Femur (tissue), 1 donor: ENCODE results near the gene EXTL1.
A peak's percentile ranks its signal among the peaks of the same experiment; 100 is the strongest.

Experiments used
- DNase-seq: peaks from one replicate; pipeline ENCODE4 v3.0.0-alpha.2; 2017

EXTL1 gene

DNA sequence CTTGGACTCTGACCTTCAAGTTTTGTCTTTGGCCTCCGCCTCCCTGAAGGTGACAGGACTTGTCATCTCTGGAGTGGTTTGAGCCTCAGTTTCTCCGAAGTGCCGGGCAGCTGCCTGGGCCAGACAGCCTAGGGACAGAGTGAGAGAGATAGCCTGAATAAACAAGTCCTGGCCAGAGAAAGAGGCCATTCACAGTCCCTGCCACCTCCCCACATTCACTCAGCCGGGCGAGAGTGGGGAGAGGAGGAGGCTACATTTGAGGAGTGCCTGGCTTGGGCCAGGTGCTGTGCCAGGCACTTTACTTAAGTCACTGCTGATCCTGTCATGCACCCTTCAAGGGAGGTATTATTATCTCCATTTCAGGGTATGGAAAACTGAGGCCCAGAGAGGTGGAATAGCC lies 3.5 kb downstream of the EXTL1 start:
- DNase-seq = no peak

DNA sequence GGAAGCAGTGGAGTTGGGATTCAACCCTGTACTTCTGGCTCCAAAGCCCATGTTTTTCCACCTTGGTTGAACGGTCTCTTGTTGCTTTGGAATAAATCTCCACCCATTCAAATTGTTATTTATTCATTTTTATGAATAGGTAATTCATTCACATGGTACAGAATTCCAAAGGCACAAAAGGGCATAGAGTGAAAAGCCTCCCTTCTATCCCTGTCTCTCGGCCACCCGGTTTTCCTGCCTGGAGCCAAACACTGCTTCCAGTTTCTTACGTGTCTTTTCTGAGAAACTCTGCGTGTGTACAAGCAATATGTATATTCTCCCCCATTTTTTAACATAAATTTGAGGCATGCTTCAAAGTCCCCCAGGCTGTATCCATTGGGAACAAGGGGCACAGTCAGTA lies 3.9 kb downstream of the EXTL1 start:
- no peak for DNase-seq

DNA sequence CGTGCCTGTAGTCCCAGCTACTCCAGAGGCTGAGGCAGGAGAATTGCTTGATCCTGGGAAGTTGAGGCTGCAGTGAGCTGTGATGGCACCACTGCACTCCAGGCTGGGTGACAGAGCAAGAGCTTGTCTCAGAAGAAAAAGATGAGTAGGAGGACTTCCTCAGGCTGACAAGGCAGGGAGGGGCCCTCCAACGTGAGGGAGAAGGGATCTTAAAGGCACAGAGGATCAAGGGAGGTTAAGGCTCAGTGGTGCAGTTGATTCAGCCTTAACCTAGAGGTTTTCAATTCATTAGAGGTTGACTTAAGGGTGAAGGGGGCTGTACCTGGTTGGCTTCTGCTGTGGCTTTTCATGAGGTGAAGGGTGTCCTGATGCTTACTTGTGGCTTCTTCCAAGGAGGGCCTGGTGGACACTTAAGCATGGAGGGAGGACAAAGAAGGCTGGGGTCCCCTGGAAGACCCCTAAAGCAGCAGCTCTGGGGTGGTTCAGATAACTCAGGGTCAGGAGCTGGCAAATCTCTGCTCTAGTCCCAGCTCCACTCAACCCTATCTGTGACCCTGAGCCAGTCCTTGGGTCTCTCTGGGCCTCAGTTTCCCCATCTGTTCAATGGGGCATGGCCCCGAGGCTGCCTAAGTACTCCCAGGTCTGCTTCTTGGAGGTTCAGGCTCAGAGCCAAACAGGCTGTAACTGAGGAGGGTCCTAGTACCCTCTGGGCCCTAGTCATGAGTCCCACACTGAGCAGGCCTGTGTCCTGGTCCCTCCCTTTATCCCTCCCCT lies 6.3 kb downstream of the EXTL1 start:
- DNase-seq = no peak

DNA sequence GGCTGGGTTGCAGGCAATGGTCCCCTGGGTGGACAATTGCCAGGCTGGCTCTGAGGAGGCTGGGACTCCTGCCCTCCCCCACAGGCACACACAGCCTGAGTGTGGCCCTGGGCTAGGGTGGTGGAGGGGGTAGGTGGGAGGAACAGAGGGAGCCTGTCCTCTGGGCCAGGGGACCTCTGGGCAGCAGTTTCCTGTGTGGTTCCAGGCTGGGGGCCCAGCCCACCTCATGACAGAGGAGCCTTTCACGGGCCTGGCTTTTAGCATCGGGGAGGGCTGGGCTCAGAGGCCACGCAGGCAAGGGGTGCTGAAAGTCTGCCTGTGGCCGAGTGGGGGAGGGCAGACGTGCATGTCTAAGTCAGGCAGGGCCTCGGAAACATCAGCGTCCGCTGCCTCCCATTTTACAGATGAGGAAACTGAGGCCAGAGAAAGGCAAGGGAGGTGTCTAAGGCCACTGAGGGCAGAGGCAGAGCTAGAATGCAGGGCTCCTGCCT lies 7.0 kb downstream of the EXTL1 start:
- DNase-seq = peak; percentile 68

DNA sequence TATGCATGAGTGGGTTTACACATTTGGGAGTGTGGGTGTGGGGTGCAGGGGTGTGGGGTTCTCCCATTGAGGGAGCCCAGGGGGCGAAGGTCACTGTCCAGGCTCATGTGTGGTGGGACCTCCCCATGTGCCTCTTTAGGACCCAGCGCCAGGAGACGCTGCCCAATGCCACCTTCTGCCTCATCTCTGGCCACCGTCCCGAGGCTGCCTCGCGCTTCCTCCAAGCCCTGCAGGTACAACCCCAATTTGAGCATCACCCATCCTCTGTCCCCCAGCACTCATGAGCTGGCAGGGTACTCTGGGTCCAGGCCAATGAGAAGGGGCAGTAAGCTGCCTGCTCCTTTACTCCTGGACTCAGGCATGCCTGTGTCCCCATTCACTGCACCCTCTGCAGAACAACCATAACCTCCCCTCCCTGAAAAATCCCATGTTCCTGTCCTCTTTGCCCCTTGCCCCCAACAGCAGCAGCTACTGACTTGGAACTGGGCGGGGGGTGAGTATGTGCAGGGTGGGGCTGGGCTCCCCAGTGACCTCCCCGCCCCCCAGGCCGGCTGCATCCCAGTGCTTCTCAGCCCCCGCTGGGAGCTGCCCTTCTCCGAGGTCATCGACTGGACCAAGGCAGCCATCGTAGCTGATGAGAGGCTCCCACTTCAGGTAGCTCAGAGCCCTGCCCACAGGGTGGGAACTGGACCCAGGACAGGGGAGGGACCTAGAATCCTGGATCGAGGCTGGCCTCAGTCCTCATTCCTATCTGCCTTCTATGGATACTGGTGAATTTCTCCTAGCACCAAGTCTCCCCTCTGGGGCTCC lies 7.7 kb downstream of the EXTL1 start:
- no peak for DNase-seq

DNA sequence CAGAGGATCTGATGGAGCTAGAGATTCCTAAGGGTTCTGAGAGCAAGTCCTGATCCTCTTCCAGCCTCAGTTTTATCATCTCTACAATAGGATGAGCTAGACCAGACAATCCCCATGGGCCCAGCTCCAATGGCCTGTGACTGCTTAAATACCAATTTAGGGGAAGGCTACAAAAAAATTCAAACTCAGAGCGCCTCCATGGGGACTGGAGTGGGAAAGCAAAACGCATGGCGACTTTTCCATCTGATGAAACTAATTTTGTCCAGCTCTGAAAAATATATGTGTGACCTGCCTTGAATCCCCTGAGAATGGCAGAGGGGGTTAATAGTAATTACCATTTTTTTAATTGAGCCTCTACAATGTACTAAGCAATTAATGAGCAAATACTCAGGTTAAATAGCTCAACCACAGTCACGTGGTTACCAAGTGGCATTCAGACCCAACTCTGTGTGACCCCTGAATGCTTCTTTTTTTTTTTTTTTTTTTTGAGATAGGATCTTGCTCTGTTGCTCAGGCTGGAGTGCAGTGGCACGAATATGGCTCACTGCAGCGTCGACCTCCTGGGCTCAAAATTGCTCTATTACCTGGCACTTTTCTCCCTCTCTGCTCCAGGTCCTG lies 8.4 kb downstream of the EXTL1 start:
- DNase-seq = no peak

DNA sequence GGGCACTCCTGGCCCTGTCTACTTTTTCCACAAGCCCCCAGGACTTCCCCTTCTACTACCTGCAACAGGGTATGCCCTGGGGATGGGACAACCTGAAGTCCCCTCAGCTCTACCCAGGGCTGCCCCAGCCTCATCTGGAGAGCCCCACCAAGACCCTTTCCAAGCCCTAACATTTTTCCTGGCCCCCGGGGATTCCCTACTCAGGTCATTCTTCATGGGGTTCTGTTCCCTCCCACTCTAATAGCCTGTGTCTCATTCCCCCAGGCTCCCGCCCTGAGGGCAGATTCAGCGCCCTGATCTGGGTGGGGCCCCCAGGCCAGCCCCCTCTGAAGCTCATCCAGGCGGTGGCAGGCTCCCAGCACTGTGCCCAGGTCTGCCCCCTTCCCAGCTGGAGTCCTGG lies 9.6 kb downstream of the EXTL1 start:
- no peak for DNase-seq

DNA sequence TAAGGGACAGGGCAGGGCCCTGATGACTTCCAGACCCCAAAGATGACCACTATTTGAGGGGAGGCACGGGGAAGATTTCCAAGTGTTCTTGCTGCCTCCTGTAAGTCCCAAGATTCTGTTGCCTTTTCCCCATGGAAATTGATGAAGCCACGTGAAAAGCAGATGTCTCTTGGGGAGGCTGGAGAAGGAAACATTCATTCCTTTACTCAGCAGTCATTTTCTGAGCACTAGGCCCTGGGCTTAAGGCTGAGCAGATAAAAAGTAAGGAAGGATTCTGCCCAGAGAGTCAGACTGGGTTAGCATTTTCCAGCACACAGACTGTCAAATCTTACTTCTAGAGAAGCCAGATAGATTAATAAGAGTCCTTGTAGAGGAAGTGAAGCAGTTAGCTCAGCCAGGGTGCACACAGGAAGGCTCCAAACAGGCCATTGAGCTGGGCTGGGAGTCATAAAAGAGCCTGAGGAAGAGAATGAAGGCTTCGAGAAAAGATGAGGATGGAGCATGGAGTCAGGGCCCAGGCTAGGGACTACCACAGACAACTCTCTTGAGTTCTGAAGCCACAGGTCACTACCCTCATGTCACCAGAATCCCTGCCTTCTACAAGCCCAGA lies 10.1 kb downstream of the EXTL1 start:
- DNase-seq = no peak

DNA sequence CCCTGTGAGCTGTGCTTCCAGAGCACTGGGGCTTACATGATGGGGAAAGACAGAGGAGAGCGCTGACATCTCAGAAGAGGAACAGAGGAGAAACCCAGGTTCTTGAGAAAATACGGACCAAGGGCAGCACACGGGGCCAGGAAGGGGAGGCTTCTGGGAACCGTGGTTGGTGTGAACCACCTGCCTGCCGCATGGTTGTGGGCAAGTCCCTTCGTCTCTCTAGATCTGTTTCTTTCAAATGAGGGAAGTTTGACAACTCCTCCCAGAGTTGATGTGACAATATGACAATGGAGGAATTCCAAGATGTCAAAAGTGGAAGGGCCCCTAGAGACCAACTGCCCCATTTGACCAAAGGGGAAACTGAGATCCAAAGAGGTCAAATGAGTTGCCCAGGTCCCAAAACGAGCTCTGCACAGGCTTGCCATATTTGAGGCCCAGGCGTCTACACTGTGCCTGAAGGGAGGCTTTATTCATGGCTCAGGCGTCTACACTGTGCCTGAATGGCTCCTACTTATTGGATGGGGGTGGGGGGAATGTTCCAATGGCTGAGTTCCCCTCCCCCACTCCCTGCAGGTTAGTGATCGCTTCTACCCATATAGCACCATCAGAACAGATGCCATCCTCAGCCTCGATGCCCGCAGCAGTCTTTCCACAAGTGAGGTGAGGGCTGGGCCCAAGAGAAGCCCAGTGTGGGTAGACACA lies 11.2 kb downstream of the EXTL1 start:
- no peak for DNase-seq

DNA sequence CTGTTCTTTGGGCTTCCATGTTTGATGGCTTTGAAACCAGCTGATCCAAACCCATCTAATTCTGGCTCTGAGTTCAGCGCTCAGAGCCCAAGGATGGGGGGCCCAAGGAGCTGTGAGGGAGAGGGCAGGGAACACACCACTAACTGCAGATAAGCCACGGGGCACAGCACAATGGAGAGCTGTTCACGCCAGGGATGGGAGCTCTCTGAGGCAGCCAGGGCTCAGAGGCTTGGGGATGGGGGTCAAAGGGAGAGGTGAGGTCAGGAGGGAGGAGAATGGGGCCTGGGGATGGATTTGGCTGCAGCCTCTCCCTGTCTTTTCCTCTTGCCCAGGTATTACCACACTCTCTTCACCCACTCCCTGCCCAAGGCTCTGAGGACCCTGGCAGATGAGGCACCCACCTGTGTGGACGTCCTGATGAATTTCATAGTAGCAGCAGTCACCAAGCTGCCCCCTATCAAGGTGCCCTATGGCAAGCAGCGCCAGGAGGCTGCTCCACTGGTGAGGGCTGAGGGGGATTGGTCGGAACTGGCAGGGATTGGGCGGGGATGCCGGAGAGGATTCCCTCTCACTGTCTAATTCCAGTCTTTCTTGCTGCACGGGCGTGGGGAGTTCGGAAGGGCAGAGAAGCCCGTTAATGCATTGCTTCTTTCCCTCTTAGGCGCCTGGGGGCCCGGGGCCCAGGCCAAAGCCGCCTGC lies 13.1 kb downstream of the EXTL1 start:
- no peak for DNase-seq

DNA sequence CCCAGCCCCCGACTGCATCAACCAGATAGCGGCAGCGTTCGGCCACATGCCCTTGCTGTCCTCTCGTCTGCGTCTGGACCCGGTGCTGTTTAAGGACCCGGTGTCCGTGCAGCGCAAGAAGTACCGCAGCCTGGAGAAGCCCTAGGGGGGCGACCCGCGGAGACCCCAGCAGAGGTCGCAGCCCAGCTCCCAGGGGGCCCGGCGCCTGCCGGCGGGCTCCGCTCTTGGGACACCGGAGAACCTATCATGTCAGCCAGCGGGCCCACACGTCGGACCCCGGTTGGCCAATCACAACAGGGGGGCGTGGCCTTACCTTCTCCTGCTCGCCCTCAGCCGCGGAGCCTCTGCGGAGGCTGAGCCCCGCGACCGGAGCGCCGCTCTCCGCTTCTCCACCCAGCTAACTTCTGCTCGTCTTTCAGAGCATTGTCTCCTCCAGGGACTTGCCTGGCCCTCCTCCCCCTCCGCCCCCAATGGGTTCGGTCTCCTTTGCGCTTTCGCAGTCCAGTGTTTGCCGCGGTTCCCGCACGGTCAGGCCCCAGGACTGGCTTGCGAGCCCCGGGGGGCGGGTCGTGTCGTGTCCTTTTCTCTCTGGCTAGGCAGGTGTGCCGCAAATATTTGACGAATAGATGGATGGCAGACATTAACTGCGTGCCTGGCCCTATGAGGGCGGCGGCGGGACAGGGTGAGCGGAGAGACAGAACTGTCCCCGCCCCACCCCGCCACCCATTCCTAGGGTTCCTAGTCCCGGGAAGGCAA lies 13.8 kb downstream of the EXTL1 start:
- DNase-seq = peak; percentile 96

DNA sequence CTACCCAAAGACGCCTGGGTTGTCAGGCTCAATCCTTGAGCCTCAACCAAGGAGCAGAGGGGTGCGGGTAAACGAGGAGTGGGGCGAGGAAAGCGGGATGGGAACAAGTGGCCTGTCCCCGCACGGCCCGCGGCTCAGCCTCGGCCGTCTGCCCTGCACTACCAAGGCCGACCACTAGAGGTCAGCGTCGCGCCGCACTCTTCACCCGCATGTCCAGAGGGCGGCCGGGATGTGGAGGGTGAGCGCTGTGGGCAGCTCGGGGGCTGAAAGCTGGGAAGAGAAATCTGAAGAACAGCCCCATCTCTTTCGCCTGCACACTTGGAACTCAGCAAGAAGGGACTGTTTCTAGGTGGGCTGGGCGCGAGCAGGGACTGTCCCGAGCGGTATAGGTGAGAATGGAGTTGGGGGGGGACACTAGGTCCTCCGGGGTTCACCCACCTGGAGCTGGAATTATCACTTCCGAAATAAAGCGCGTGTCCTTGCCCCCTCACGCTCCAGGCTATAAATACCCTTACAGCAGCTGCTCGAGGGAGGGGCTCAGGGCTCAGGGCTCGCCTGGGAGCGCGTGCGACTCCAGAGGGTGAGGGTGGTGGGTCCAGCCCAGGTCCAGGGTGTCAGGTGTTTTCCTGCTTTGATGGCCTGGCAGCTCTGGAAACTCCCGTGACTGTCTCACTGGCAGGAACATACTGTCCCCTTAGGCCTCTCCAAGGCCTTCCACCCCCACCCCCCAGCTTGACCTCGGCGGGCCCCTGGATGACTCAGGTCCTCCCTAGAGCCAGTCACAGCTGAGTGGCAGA lies 14.6 kb downstream of the EXTL1 start:
- peak; percentile 89 for DNase-seq

DNA sequence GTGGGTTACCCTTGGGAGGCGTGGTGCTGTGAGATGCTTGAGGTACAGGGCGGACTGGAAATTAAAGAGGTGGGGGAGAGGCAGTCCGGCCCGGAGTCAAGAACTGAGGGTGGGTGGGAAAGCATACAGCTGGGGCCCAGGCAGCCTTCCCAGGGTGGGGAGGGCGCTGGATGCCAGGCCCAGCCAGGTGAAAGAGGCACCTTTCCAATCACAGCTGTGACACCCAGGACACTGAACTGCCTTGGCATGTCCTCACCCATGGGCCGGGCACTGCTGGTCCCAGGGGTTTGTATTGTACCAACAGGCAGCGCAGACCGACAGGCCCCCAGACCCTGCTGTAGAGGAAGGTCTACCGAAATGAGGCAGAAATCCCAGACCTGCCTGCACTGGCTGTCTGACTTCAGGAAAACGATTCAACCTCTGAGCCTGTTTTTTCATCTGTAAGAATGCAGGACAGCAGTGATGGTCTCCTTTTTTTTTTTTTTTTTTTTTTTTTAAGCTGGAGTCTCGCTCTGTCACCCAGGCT lies 15.2 kb downstream of the EXTL1 start:
- DNase-seq = no peak

DNA sequence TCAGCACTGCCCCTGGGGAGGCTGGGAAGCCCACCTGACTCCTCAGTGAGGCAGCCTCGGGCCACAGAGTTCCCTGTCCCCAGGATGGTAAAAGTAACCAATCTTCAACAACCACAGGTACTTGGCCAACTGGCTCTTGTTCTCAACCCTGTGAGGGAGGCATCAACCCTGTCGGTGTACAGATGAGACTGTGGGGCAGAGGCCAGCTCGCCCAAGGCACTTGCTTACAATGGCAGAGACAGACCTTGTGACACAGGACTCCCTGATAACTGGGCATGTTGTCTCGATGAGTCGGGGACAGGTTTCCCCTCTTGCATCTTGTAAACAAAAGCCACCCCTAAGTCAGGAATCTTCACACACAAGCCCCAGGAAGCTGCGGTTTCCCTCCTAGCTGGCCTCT lies 16.3 kb downstream of the EXTL1 start:
- no peak for DNase-seq

DNA sequence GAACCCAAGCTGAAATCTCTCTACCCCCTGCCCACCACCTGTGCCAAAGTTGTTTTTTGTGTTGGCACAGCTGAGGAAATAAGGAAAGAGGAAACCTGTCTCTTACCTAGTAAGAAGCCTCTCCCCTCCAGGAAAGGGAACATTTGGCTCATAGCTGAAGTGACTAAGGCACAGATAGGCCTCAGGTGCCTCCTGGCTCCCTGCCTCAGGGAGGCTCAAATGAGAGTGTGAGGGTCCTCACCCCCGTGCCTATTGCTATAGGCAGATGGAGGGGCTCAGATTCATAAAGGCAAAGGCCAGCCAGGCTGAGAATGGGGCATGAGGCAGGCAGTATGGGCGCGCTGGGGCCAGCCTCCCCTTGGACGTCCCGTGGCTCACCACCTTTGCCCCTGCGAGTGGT lies 16.9 kb downstream of the EXTL1 start:
- DNase-seq = no peak

DNA sequence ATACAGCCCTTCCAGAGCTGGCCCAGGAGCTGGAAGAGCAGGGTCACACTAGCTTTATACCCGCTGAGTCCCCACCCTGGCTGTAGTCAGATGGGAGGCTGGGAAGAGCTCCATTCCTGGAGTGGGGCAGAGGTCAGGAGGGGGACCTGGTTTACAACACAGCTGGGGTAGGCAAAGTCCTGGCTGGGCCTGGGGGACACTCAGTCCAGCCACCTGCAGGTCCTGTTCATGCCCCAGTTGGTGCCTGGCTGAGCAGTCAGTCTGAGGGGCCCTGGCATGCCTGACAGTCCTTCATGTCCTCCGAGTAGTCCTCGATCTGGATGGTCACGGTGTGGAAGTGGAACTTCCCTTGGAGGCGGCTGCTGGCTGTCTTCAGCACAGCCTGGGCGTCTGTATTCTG lies 17.3 kb downstream of the EXTL1 start:
- no peak for DNase-seq

DNA sequence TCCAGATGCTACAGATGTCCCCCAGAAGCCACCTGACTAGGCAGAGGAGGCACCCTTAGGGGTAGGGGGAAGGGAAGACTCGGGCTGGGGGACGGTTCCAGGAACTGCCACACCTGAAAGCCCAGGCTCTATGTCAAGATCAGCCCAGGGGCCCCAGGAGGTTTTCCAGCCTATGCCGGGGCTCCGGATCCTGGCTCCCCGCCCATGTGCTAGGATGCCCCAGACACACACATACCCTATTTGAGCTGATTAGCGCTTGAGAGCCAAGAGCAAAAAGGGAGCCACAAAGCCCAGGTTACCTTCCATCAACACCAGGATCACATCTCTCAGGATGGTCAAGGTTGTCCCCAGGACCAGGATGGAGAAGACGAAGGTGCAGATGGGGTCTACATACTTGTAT lies 19.8 kb downstream of the EXTL1 start:
- no peak for DNase-seq

DNA sequence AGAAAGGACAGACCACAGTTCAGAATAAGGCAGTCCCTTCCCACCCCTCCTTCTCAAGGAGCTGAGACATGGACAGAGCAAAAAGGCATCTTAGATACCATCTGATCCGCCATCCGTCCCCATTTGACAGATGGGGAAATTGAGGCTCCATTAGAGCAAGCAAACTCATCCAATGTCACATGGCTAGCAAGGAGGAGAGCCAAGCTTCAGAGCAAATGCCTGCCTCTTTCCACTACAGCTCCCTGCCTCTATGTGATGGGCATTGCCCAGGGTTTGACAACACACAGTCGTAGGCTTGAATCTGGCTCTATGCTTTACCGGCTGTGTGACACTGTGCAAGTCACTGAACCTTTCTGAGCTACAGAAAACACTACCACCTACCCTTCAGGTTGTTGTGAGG lies 20.4 kb downstream of the EXTL1 start:
- DNase-seq = no peak

DNA sequence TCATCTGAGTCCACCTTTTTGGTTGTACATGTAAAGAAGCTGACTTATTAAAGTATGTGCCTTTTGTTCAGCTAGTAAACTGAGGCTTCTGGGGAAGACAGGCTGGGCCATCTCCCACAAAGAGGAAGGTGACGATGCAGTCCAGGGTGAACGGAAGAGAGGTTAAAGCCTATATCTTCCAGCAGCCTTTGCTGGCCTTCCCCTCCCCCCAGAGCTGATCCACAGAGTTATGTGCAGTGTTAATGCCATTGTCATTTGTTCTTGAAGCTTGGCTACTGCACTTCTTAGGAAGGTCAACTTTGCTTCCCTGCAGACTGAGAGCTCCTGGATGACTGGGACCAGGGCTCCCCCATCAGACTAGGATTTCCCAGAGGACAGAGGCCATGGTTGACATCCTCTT lies 22.2 kb downstream of the EXTL1 start:
- no peak for DNase-seq

DNA sequence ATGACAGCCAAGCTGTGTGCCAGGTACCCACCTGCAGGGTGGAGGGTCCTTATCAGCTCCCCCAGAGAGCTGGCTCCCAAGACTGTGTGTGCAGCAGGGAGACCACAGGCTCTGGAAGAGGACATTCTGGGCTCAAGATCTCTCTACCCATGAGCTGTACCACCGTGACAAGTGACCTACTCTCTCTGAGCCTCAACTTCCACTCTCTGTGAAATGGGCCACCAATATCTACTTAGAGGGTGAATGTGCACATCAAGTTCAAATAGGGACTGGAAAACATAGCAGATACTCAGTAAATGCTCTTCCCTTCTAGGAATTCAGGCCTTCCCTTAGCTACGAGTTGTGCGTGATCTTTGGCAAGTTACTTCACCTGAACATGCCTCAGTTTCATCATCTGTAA lies 22.8 kb downstream of the EXTL1 start:
- no peak for DNase-seq
